HG03571 (cell line): Measurements from ENCODE around the gene ITPRIPL1.

ENCODE experiments used
- ATAC-seq: cut with Tn5 transposase; IDR thresholded peaks from one replicate; pipeline ENCODE4 v1.9.1; 2021; ENCODE audit not compliant: unreplicated experiment

The ITPRIPL1 gene

GRCh38 chr2:96320728-96321622 lies 4.1 kb upstream of the ITPRIPL1 start:
- peak; percentile 21 for ATAC-seq

- no peak for ATAC-seq
Observed at GRCh38 chr2:96323849-96324248, 1.3 kb upstream of the ITPRIPL1 start.

DNA sequence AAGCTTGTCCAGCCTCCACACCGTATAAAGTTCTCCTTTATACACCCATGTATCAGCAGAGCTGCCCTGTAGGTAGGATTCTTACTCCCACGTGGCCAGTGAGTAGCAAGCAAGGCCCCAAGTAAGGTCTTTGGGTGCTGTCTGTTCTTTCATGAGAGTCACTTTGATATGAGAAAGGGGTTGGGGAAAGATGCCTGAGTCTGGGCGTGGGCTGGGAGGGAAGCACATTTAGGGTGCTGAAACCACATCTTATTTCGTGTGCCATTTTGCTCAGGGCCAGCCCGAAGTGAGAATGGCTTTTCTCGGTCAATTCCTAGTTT lies 436 bp upstream of the ITPRIPL1 start:
- no peak for ATAC-seq

DNA sequence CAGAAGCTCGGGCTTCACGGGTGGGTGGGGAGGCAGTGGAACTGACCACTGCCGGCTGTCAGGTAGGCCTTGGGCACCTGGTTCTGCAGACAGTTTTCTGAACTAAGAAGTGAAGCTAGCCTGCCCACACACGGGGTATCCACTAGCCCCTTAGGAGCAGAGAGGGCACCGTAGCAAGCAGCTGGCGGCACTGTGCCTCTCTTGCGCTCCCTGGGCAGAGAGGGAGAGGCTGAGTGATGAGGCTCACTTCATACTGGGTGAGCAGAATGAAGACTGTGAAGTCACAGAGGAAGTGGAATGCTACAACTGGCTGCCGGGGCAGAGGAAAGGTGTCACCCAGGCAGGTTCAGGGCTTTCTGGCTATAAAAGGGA lies 753 bp downstream of the ITPRIPL1 start:
- ATAC-seq: no peak

- no peak for ATAC-seq
Observed at GRCh38 chr2:96326564-96326963, 1.4 kb downstream of the ITPRIPL1 start.

DNA sequence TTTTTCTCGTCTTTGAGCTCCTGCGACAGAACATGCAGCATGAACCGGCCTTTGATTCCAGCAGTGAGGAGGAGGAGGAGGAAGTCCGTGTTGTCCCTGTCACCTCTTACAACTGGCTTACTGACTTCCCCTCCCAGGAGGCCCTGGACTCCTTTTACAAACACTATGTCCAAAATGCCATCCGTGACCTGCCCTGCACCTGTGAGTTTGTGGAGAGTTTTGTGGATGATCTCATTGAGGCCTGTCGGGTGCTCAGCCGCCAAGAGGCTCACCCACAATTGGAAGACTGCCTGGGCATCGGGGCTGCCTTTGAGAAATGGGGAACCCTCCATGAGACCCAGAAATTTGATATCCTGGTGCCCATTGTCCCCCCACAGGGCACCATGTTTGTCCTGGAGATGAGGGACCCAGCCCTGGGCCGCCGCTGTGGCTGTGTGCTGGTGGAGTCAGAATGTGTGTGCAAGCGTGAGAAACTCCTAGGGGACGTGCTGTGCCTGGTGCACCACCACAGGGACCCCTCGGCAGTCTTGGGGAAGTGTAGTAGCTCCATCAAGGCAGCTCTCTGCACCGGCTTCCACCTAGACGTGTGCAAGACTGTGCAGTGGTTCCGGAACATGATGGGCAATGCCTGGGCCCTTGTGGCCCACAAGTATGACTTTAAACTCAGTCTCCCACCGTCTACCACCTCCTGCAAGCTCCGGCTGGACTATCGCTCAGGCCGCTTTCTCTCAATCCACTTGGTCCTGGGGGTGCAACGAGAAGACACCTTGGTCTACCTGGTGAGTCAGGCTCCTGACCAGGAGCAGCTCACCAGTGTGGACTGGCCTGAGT lies 2.1 kb downstream of the ITPRIPL1 start:
- ATAC-seq: no peak

GRCh38 chr2:96329456-96329855 lies 4.3 kb downstream of the ITPRIPL1 start:
- no peak for ATAC-seq

DNA sequence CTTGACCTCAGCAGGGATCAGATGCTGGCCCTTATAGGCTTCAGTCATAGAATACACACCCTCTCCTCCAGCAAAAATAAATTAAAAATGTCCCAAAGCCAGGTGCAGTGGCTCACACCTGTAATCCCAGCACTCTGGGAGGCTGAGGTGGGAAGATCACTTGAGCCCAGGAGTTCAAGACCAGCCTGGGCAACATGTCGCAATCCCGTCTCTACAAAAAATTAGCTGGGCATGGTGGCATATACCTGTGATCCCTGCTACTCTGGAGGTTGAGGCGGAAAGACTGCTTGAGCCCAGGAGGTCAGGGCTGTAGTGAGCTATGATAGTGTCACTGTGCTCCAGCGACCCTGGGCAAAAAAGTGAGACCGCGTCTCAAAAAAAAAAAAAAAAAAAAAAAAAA lies 4.8 kb downstream of the ITPRIPL1 start:
- ATAC-seq: no peak

DNA sequence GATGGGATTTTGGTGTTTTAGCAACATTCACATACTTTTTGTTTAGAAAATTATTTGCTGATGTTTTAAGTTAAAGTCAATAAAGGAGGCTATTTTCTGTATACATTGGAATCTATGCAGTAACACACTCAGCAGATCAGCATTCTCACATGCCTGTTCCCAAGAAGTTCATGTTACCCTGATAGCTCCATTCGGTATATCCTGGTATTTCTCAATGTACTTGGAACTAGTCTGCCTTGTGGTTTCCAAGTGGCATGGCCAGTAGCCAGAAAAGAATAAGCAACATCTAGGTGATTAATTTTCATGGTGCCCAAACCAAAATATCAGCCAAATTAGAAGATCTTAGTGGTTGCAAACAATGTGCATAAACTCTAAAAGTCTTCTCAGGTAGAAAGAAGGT lies 5.3 kb downstream of the ITPRIPL1 start:
- no peak for ATAC-seq

GRCh38 chr2:96333708-96334107 lies 8.6 kb downstream of the ITPRIPL1 start:
- no peak for ATAC-seq

DNA sequence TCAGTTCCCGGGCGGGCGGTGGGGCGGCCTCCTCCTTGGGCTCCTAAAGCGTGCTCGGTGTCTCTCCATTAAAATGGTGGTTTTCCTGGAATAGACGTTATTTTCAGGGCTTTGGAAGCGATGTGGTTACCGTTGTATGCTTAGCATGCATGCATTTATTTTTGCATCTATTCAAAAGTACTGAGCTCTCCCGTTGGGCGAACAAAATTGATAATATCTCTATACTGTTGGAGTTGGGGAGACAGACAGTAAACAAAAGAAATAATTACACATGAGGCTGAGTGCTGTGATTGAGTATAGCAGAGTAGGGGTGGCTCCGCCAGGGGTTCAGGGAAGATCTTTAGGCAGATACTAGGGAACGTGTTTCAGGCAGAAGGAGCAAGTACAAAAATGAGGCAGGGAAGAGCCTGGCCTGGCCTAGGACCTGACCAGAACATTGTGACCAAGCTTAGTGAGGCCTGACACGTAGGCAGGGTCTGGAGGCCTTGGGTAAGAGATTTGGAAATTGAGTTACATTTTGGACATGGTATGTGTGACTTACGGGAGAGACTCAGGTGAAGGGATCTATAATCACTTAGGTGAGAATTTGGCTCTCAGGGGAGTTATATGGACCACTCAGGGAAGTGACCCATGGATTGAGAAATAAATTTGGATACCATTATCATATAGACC lies 11.1 kb downstream of the ITPRIPL1 start:
- no peak for ATAC-seq

GRCh38 chr2:96336873-96337272 lies 11.8 kb downstream of the ITPRIPL1 start:
- ATAC-seq: no peak

- ATAC-seq: no peak
Observed at GRCh38 chr2:96340493-96341414, 15.6 kb downstream of the ITPRIPL1 start.

DNA sequence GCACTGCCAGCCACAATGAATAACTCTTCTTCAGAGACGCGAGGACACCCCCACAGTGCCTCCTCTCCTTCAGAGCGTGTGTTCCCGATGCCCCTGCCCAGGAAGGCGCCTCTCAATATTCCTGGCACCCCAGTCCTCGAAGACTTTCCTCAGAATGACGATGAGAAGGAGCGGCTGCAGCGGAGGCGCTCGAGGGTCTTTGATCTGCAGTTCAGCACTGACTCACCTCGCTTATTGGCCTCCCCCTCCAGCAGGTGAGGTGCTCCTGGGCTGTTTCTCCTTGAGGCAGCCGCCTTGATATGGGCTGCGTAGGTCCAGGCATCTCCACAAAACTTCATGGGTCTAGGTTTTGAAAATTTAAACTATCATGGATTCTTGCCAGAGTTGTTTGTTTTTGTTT lies 16.5 kb downstream of the ITPRIPL1 start:
- ATAC-seq: no peak

DNA sequence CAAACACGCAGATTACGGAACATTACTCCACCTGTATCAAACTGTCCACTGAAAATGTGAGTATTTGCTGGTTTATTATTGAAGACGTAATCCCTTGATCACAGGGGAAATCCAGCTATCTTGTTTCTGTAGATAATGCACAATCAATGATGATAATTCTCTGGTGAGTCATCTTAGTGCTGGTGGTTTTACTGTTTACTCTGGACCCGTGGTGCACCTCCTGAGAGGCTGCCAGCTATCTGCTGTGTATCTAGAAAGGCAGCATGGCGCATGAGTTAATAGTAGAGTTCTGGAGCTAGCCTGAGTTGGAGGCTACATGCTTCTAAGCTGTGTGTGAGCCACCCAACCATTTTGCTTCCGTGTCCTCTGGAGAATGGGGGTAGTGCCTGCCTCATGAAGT lies 17.0 kb downstream of the ITPRIPL1 start:
- ATAC-seq: no peak

GRCh38 chr2:96344011-96344410 lies 18.9 kb downstream of the ITPRIPL1 start:
- peak; percentile 89 for ATAC-seq

- ATAC-seq: no peak
Observed at GRCh38 chr2:96345438-96345837, 20.3 kb downstream of the ITPRIPL1 start.

- no peak for ATAC-seq
Observed at GRCh38 chr2:96345868-96346462, 20.8 kb downstream of the ITPRIPL1 start.

DNA sequence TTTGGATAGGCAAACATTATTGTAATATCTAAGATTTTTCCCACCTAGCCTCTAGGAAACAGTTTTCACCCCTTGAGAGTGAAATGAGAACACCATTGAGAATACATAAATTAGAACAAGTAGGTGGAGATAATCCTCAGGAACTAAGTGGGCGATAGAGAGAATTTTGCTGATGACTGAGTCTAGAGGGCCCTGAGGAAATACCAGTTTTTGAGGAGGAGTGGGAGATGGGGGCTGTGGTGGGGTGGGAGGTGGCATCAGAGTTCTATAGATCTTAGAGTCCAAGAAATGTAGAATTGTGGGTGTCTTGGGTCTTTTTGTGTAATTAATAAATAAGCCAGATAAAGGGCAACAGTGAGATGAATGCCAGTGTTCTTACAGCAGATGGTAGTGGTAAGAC lies 22.3 kb downstream of the ITPRIPL1 start:
- ATAC-seq: no peak

DNA sequence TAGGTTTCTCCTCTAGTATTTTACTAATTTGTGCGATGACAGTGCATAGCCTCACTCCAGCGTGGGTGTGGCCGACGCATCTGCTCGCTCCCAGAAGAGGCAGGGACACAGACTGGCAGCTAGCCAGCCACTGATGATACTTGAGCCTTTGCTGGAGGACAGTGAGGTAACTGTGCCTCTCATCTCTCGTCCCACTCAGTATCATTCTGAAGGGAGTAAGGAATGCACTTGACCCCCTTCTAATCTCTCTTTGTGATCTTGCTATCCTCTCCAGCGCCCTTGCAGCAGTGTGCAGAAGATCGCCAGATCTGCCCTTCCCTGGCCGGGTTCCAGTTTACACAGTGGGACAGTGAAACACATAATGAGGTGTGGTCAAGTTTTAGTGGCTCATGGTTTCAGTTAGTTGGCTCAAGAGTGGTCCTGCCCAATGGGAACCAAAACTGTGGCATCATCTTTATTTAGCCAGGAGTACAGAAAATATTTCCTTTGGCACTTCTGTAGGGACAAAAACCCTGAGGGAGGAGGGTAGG lies 28.0 kb downstream of the ITPRIPL1 start:
- no peak for ATAC-seq
